Measurements from ENCODE around the gene DHRS11. TPM values are rescaled to one million over a fixed set of nuclear protein-coding genes. Genes with fewer than 3 reads are reported as not detected.

DHRS11 gene
- total and polyA plus RNA-seq, 3 donors from 2014 or later: 13.9 to 38.3 (median 17.6) TPM

DNA sequence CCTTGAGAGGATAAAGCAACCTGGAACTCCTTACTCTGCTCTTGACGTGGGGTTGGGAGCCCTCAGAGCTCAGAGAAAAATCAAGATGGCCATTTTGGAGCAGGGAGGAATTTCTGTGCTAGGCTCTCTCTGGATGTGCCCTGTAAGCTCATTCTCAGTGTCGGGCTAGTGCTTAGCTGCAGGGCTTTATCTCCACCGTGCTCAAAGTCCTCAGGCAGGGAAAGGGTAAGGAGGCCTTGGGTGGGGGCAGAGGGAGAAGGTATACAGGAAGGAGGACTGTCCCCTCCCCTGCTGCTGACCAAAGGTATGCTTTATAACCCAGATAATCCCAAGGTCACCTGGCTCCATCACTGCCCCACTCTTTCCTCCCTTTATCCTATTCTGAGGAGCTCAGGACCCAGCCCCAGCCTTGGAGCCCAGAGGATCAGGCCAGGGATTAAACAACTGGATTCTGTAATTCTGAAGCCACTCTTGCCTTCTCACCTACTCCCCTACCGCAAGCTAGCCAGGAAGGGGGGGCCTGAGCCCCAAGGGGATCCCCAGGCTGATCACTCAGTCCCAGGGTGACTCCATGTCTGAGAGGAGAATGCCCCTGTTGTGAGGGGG lies 1.1 kb downstream of the DHRS11 start:
- Histone ChIP-seq H3K36me3 (ENCODE audit: low read depth, missing control alignments) (no peaks in the 10 kb centered on the region), H3K27me3 (no peaks in the 10 kb centered on the region), H3K9me3 (no peaks in the 10 kb centered on the region), H3K4me3 (peak overlapping the region in 1 of 2 donors; percentile 74), H3K27ac (no peak overlapping the region), H3K4me1 (peaks cover 12% of the 10 kb centered on the region)
- DNase-seq: no peak
- intact Hi-C loops (cut with DNase I; ENCODE audit: low total_unique reads): loop anchor here (10.0 kb wide), 1 partner anchor 48 kb away; the partner anchor contains the start of gene GGNBP2
- TF ChIP-seq, protein P1, sequence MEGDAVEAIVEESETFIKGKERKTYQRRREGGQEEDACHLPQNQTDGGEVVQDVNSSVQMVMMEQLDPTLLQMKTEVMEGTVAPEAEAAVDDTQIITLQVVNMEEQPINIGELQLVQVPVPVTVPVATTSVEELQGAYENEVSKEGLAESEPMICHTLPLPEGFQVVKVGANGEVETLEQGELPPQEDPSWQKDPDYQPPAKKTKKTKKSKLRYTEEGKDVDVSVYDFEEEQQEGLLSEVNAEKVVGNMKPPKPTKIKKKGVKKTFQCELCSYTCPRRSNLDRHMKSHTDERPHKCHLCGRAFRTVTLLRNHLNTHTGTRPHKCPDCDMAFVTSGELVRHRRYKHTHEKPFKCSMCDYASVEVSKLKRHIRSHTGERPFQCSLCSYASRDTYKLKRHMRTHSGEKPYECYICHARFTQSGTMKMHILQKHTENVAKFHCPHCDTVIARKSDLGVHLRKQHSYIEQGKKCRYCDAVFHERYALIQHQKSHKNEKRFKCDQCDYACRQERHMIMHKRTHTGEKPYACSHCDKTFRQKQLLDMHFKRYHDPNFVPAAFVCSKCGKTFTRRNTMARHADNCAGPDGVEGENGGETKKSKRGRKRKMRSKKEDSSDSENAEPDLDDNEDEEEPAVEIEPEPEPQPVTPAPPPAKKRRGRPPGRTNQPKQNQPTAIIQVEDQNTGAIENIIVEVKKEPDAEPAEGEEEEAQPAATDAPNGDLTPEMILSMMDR (IDR thresholded peaks at IDR 0.05): no peak
- TF ChIP-seq POLR2A (IDR thresholded peaks at IDR 0.05): no peak
- 25 to 30% methylated on average over 4 of the region's 4 CpGs for WGBS, 2 donors

DNA sequence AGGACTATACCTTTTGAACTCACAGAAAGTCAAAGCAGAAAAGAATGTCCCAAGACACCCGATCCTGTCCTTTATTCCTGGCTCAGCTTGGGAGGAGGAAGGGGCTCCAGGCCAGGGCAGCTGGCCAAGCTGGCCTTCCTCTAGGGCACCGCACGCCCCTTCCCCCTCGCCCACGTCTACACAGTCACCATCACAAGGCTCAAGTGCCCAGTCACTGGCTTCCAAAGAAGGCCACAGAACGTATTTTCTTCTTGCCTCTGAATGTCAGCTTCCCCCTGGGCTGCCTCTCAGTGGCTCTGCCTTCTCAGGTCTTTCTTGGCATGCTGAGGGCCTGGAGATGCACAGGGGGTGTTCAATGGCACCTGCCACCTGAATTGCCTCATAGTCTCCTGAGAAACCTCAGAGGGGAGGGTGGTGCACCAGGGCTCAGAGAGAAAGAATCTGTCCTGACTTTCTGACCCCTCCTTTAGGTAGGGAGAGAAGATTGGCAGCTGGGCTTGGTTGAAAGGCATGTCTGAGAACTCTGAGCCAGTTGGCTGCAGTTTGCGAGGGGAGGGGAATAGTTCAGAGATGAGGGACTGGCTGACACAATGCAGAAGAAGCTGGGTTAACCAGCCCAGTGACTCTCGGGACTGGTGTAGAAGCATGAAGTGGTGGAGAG lies 2.1 kb downstream of the DHRS11 start:
- Histone ChIP-seq H3K4me1 (peaks cover 12% of the 10 kb centered on the region), H3K4me3 (no peak overlapping the region), H3K36me3 (ENCODE audit: low read depth, missing control alignments) (no peaks in the 10 kb centered on the region), H3K9me3 (no peaks in the 10 kb centered on the region), H3K27me3 (no peaks in the 10 kb centered on the region), H3K27ac (no peak overlapping the region)
- TF ChIP-seq, protein P1 (IDR thresholded peaks at IDR 0.05): no peak
- TF ChIP-seq POLR2A (IDR thresholded peaks at IDR 0.05): no peak
- DNase-seq: no peak
- intact Hi-C loops (cut with DNase I; ENCODE audit: low total_unique reads): loop anchor here (10.0 kb wide), 1 partner anchor 49 kb away; the partner anchor contains the start of gene GGNBP2
- 81% methylated on average over 8 of the region's 8 CpGs for WGBS, 2 donors

DNA sequence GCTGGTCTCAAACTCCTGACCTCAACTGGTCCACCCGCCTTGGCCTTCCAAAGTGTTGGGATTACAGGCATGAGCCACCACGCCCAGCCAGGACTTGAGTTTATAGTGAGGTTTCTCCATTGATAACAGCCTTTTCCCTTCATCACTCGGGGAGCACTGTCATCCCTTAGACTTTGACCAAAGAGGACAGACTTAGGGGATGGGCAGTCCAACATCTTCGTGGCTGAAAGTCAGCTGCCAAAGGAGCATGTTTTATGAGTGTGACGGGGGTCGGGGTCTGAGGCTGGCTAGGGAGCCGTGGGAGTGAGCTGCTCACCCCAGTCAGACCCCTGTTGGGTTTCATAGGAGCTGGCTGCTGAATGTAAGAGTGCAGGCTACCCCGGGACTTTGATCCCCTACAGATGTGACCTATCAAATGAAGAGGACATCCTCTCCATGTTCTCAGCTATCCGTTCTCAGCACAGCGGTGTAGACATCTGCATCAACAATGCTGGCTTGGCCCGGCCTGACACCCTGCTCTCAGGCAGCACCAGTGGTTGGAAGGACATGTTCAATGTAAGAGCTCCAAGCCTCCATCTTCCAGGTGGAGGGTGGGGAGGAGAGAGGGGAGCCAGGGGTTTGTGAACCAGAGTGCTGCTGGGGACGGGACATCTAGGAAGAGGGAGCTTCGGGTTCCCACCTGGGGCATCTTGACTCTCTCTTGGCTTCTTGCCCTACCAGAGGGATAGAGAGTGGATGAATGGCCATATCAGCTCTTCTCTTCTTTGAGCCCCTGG lies 3.1 kb downstream of the DHRS11 start:
- no peak overlapping the region for H3K4me3 ChIP-seq
- no peak for TF ChIP-seq POLR2A (IDR thresholded peaks at IDR 0.05)
- TF ChIP-seq, protein P1 (IDR thresholded peaks at IDR 0.05): no peak
- no peaks in the 10 kb centered on the region for H3K27me3 ChIP-seq
- no peak for DNase-seq
- H3K4me1 ChIP-seq: peaks cover 12% of the 10 kb centered on the region
- H3K36me3 ChIP-seq (ENCODE audit: low read depth, missing control alignments): no peaks in the 10 kb centered on the region
- intact Hi-C loops (cut with DNase I; ENCODE audit: low total_unique reads): loop anchor here (10.0 kb wide), 1 partner anchor 50 kb away; the partner anchor contains the start of gene GGNBP2
- 68 to 72% methylated on average over 9 to 13 of the region's 13 CpGs for WGBS, 2 donors
- no peak overlapping the region for H3K27ac ChIP-seq
- no peaks in the 10 kb centered on the region for H3K9me3 ChIP-seq

DNA sequence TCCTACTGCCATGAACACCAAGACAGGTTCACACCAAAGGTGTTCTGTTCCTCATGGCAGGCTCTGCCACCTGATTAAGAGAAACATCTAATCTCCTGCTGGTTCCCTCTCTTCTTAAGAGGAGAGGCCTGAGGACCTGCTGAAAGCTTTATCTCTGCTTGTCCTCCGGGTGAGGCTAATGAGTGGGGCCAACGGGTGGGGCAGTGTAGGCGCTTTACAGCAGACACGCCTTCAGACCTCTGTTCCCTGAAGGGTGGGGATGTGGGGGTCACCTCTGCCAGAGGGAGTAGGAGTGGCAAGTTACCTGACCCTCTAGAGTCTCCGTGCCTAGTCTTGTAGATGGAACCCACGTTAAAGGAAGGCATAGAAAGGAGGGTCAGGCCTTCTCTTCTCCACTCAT lies 5.5 kb downstream of the DHRS11 start:
- intact Hi-C loops (cut with DNase I; ENCODE audit: low total_unique reads): loop anchor here (10.0 kb wide), 1 partner anchor 52 kb away; the partner anchor contains the start of gene GGNBP2
- no peak for DNase-seq
- 91 to 97% methylated on average over 5 to 6 of the region's 6 CpGs for WGBS, 2 donors
- Histone ChIP-seq H3K9me3 (no peaks in the 10 kb centered on the region), H3K27me3 (no peaks in the 10 kb centered on the region), H3K36me3 (ENCODE audit: low read depth, missing control alignments) (no peaks in the 10 kb centered on the region), H3K27ac (no peak overlapping the region), H3K4me3 (no peak overlapping the region), H3K4me1 (peaks cover 12% of the 10 kb centered on the region)
- no peak for TF ChIP-seq POLR2A (IDR thresholded peaks at IDR 0.05)
- TF ChIP-seq, protein P1 (IDR thresholded peaks at IDR 0.05): no peak
